Transverse colon (tissue), 3 donors: ENCODE measurements around the gene VWA7.
"Not testable (repeated sequence)": the region's sequence is repeated elsewhere in the genome, so short reads cannot be mapped to it uniquely, and the experiment has no call there.

Experiments
- EP300 ChIP-seq: sonication (generic); formaldehyde crosslinking; IDR thresholded peaks from one replicate; pipeline ENCODE4 v1.6.1; 2017; ENCODE audit warnings: antibody characterized with exemption, low read depth
- POLR2A ChIP-seq: fragments of 450-650 bp; IDR thresholded peaks from one replicate; pipeline ENCODE4 v1.6.1; 2016; ENCODE audit warnings: antibody characterized with exemption, mild to moderate bottlenecking, moderate library complexity
- TF ChIP-seq, protein P1 (sequence below), 5 experiments: fragments of 200-600 bp in 3 of 5; fragments of 450-650 bp in 2 of 5; sonication (generic) in 3 of 5; IDR thresholded peaks; 1 replicate in 2 of 5; 2 replicates in 3 of 5; pipeline ENCODE4 v1.5.1; 2016 to 2017; ENCODE audit warnings: antibody characterized with exemption in 5 of 5, inconsistent platforms in 3 of 5, mild to moderate bottlenecking in 2 of 5, moderate library complexity in 1 of 5

DNA sequence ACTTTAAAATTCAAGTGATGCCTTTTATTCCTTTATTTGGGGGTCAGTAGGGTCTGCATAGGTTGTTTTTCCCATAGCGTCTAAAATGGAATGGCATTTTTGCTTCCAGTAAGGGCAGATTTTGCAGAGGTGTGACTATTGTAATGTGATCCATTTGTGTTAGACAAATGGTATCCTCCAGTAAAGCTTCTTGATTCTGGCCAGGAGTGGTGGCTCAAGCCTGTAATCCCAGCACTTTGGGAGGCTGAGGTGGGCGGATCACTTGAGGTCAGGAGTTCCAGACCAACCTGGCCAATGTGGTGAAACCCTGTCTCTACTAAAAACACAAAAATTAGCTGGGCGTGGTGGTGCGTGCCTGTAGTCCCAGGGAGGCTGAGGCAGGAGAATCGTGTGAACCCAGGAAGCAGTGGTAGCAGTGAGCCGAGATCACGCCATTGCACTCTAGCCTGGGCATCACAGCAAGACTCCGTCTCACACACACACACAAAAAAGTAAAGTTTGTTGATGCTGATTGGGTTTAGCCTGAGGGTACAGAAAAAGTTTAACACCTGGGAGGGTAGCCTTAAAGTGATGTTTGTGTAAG, 40.9 kb upstream of the VWA7 start:
- TF ChIP-seq POLR2A, EP300: not testable (repeated sequence)
- TF ChIP-seq, protein P1, sequence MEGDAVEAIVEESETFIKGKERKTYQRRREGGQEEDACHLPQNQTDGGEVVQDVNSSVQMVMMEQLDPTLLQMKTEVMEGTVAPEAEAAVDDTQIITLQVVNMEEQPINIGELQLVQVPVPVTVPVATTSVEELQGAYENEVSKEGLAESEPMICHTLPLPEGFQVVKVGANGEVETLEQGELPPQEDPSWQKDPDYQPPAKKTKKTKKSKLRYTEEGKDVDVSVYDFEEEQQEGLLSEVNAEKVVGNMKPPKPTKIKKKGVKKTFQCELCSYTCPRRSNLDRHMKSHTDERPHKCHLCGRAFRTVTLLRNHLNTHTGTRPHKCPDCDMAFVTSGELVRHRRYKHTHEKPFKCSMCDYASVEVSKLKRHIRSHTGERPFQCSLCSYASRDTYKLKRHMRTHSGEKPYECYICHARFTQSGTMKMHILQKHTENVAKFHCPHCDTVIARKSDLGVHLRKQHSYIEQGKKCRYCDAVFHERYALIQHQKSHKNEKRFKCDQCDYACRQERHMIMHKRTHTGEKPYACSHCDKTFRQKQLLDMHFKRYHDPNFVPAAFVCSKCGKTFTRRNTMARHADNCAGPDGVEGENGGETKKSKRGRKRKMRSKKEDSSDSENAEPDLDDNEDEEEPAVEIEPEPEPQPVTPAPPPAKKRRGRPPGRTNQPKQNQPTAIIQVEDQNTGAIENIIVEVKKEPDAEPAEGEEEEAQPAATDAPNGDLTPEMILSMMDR (IDR thresholded peaks at IDR 0.05) = not testable (repeated sequence)
